OCI-LY7 (cell line): ENCODE measurements around the gene CCDC184. TPM values are rescaled to one million over a fixed set of nuclear protein-coding genes. Genes with fewer than 3 reads are reported as not detected.

ENCODE experiments used
- BruUV-seq: library from RNA; stranded (reverse); fragments of 400-500 nt; replicated peaks from 2 replicates; lab custom pipeline; 2021; lab: Mats Ljungman, UMichigan
- CTCF ChIA-PET: fragments of 300-600 bp; sonication (Branson Sonifier 250); formaldehyde crosslinking; loops from one replicate; lab custom pipeline; 2022; ENCODE audit warnings: antibody characterized with exemption; ENCODE audit not compliant: unreplicated experiment; lab: Charles Lee
- POLR2A ChIA-PET: fragments of 300-600 bp; sonication (Branson Sonifier 250); formaldehyde crosslinking; loops from one replicate; lab custom pipeline; 2022; ENCODE audit warnings: antibody characterized with exemption; lab: Charles Lee
- DNase-seq: peaks from one replicate; pipeline ENCODE4 v3.0.0-alpha.2; 2015; ENCODE audit warnings: low spot score
- H2AFZ ChIP-seq: fragments of 200-600 bp; sonication (generic), shearing (Covaris generic); 2 replicates; pipeline ENCODE4 v1.6.1; 2014; ENCODE audit warnings: mild to moderate bottlenecking, antibody characterized with exemption, low read length, moderate library complexity
- H3K27ac ChIP-seq: fragments of 200-600 bp; sonication (generic); 2 replicates; pipeline ENCODE4 v1.5.1; 2014; ENCODE audit warnings: mixed run types, low read depth, mild to moderate bottlenecking, moderate library complexity, low read length, inconsistent platforms; ENCODE audit not compliant: poor library complexity, severe bottlenecking
- H3K36me3 ChIP-seq: fragments of 200-600 bp; sonication (generic); 2 replicates; pipeline ENCODE4 v1.6.1; 2014; ENCODE audit warnings: mild to moderate bottlenecking, antibody characterized with exemption, low read length, moderate library complexity, mixed read lengths; ENCODE audit not compliant: insufficient read depth
- H3K4me1 ChIP-seq: fragments of 200-600 bp; sonication (generic); 2 replicates; pipeline ENCODE4 v1.5.1; 2014; ENCODE audit warnings: mild to moderate bottlenecking, low read length; ENCODE audit not compliant: insufficient read depth, poor library complexity, severe bottlenecking
- H3K4me2 ChIP-seq: fragments of 200-600 bp; sonication (generic); 2 replicates; pipeline ENCODE4 v1.6.1; 2014; ENCODE audit warnings: mild to moderate bottlenecking, low read length
- H3K4me3 ChIP-seq: fragments of 200-600 bp; sonication (generic); 2 replicates; pipeline ENCODE4 v1.5.1; 2014; ENCODE audit warnings: mild to moderate bottlenecking, low read depth, low read length; ENCODE audit not compliant: poor library complexity, severe bottlenecking
- H3K79me2 ChIP-seq: fragments of 200-600 bp; sonication (generic); 2 replicates; pipeline ENCODE4 v1.6.1; 2016; ENCODE audit warnings: low read depth, mild to moderate bottlenecking, low read length, moderate library complexity, mixed read lengths; ENCODE audit not compliant: insufficient read depth
- H3K9me2 ChIP-seq: fragments of 200-600 bp; sonication (generic); 2 replicates; pipeline ENCODE4 v1.6.1; 2016; ENCODE audit warnings: mild to moderate bottlenecking, low read length, mixed read lengths; ENCODE audit not compliant: insufficient read depth
- H3K9me3 ChIP-seq: fragments of 200-600 bp; sonication (generic); 2 replicates; pipeline ENCODE4 v1.6.1; 2014; ENCODE audit warnings: mild to moderate bottlenecking, mixed run types, low read length, mixed read lengths
- H4K20me1 ChIP-seq: fragments of 200-600 bp; sonication (generic); 2 replicates; pipeline ENCODE4 v1.6.1; 2014; ENCODE audit warnings: mild to moderate bottlenecking, antibody characterized with exemption, low read length, moderate library complexity, mixed read lengths; ENCODE audit not compliant: insufficient read depth
- CTCF ChIP-seq: fragments of 200-600 bp; sonication (generic); conservative IDR thresholded peaks from 2 replicates; pipeline ENCODE4 v1.5.1; 2014; ENCODE audit warnings: mild to moderate bottlenecking, antibody characterized with exemption, low read length, moderate library complexity, mixed read lengths
- EZH2phosphoT487 ChIP-seq: fragments of 200-600 bp; sonication (generic); IDR thresholded peaks from 2 replicates; pipeline ENCODE4 v1.6.1; 2018; ENCODE audit warnings: low read depth, borderline replicate concordance, mild to moderate bottlenecking, mixed run types, antibody characterized with exemption, low read length, moderate library complexity, mixed read lengths
- intact Hi-C: fragments of 100-400 bp; cut with micrococcal nuclease; formaldehyde crosslinking; loops from one replicate; pipeline ENCODE4 v1.10.0; 2022; ENCODE audit not compliant: unreplicated experiment
- total RNA-seq, 2 experiments: library from RNA; depleted of rRNA in 1 of 2; stranded (reverse); fragments of >200 nt in 1 of 2; shearing (Covaris generic) in 1 of 2; gene quantifications; 2 replicates each; pipeline ENCODE4 v1.2.3, GENCODE V29; 2014 to 2022

Gene CCDC184
- total RNA-seq, 2 experiments from 2014 or later: not detected

GRCh38 chr12:48185181-48185919 is 1.9 kb downstream of the CCDC184 start:
- BruUV-seq: no TSS peak
- no peak overlapping the region for H3K4me3 ChIP-seq
- no peak overlapping the region for H3K4me2 ChIP-seq
- H2AFZ ChIP-seq: no peak overlapping the region
- no peaks in the 10 kb centered on the region for H4K20me1 ChIP-seq
- no peak for DNase-seq
- no peaks in the 10 kb centered on the region for H3K36me3 ChIP-seq
- H3K9me3 ChIP-seq: no peaks in the 10 kb centered on the region
- TF ChIP-seq EZH2phosphoT487 (no peak), CTCF (no peak)
- intact Hi-C loops: no loop called here
- H3K4me1 ChIP-seq: peaks cover 8% of the 10 kb centered on the region
- H3K79me2 ChIP-seq: no peaks in the 10 kb centered on the region
- no peak overlapping the region for H3K27ac ChIP-seq
- no peaks in the 10 kb centered on the region for H3K9me2 ChIP-seq
- CTCF ChIA-PET: no interaction called here
- POLR2A ChIA-PET: interaction anchor here (0.6 kb wide), 1 partner anchor 221 kb away, joined by 3 read pairs; no protein-coding TSS in a partner anchor

GRCh38 chr12:48187916-48188695 is 4.7 kb downstream of the CCDC184 start:
- Histone ChIP-seq H3K4me3 (no peak overlapping the region), H3K27ac (no peak overlapping the region), H4K20me1 (no peaks in the 10 kb centered on the region), H3K36me3 (no peaks in the 10 kb centered on the region), H3K9me2 (no peaks in the 10 kb centered on the region), H3K9me3 (no peaks in the 10 kb centered on the region), H3K4me1 (no peaks in the 10 kb centered on the region), H3K79me2 (no peaks in the 10 kb centered on the region), H2AFZ (no peak overlapping the region), H3K4me2 (no peak overlapping the region)
- CTCF ChIA-PET: no interaction called here
- TF ChIP-seq CTCF (no peak), EZH2phosphoT487 (no peak)
- DNase-seq: no peak
- POLR2A ChIA-PET: interaction anchor here (1.0 to 1.2 kb wide), 2 partner anchors 11 to 31 kb away, joined by 3 to 4 read pairs; partner anchors contain the start of gene ASB8
- no TSS peak for BruUV-seq
- intact Hi-C loops: loop anchor here (2.0 kb wide), 1 partner anchor 225 kb away; the partner anchor contains the start of gene TMEM106C
